ENCODE measurements around the gene ARHGEF10L. TPM values are rescaled to one million over a fixed set of nuclear protein-coding genes. Genes with fewer than 3 reads are reported as not detected.

The ARHGEF10L gene
- total RNA-seq, 6 experiments from 2014 or later: 11.1 to 29.0 (median 26.7) TPM

GRCh38 chr1:17594026-17594425 lies 54.5 kb downstream of the ARHGEF10L start:
- Mint-ChIP-seq H3K27me3 (ENCODE audit: insufficient read depth) (peaks cover 3% of the 10 kb centered on the region; the same call in 1 of the 2 replicates), H3K9me3 (no peaks in the 10 kb centered on the region), H3K4me1 (ENCODE audit: low read depth) (peaks cover 20% of the 10 kb centered on the region), H3K27ac (no peak overlapping the region), H3K36me3 (ENCODE audit: low read depth) (peaks cover 9% of the 10 kb centered on the region), H3K4me3 (no peak overlapping the region)
- no peak for DNase-seq
- TF ChIP-seq CTCF (IDR thresholded peaks at IDR 0.05): no peak

- Mint-ChIP-seq H3K36me3 (ENCODE audit: low read depth) (peaks cover 4% of the 10 kb centered on the region), H3K4me1 (ENCODE audit: low read depth) (peaks cover 12% of the 10 kb centered on the region), H3K27me3 (ENCODE audit: insufficient read depth) (no peaks in the 10 kb centered on the region; the same call in 1 of the 2 replicates), H3K27ac (no peak overlapping the region), H3K4me3 (no peak overlapping the region), H3K9me3 (no peaks in the 10 kb centered on the region)
- DNase-seq: no peak
- no peak for TF ChIP-seq CTCF (IDR thresholded peaks at IDR 0.05)
Measured at GRCh38 chr1:17594690-17595601, 55.4 kb downstream of the ARHGEF10L start.

GRCh38 chr1:17595602-17595925 lies 56.1 kb downstream of the ARHGEF10L start:
- no peak overlapping the region for H3K27ac Mint-ChIP-seq
- no peaks in the 10 kb centered on the region for H3K9me3 Mint-ChIP-seq
- no peak for DNase-seq
- H3K36me3 Mint-ChIP-seq (ENCODE audit: low read depth): no peaks in the 10 kb centered on the region; the same call in 1 of the 2 replicates
- no peaks in the 10 kb centered on the region; the same call in 1 of the 2 replicates for H3K27me3 Mint-ChIP-seq (ENCODE audit: insufficient read depth)
- no peak overlapping the region for H3K4me3 Mint-ChIP-seq
- no peak for TF ChIP-seq CTCF (IDR thresholded peaks at IDR 0.05)
- H3K4me1 Mint-ChIP-seq (ENCODE audit: low read depth): peaks cover 12% of the 10 kb centered on the region

GRCh38 chr1:17596186-17596585 lies 56.7 kb downstream of the ARHGEF10L start:
- no peak overlapping the region for H3K27ac Mint-ChIP-seq
- no peak for TF ChIP-seq CTCF (IDR thresholded peaks at IDR 0.05)
- no peak overlapping the region for H3K4me3 Mint-ChIP-seq
- H3K9me3 Mint-ChIP-seq: no peaks in the 10 kb centered on the region
- no peak for DNase-seq
- no peaks in the 10 kb centered on the region; the same call in 1 of the 2 replicates for H3K27me3 Mint-ChIP-seq (ENCODE audit: insufficient read depth)
- H3K4me1 Mint-ChIP-seq (ENCODE audit: low read depth): peaks cover 12% of the 10 kb centered on the region
- H3K36me3 Mint-ChIP-seq (ENCODE audit: low read depth): no peaks in the 10 kb centered on the region; the same call in 1 of the 2 replicates

- DNase-seq: no peak
Measured at GRCh38 chr1:17596651-17597509, 57.4 kb downstream of the ARHGEF10L start.

More at GRCh38 chr1:17596651-17597509, 57.4 kb downstream of the ARHGEF10L start:
- no peaks in the 10 kb centered on the region; the same call in 1 of the 2 replicates for H3K36me3 Mint-ChIP-seq (ENCODE audit: low read depth)
- H3K27me3 Mint-ChIP-seq (ENCODE audit: insufficient read depth): no peaks in the 10 kb centered on the region; the same call in 1 of the 2 replicates
- H3K4me1 Mint-ChIP-seq (ENCODE audit: low read depth): peaks cover 12% of the 10 kb centered on the region
- TF ChIP-seq CTCF (IDR thresholded peaks at IDR 0.05): no peak
- H3K4me3 Mint-ChIP-seq: no peak overlapping the region
- H3K9me3 Mint-ChIP-seq: no peaks in the 10 kb centered on the region
- H3K27ac Mint-ChIP-seq: no peak overlapping the region

Data from HFFc6 (cell line).